Stimulated activated naive CD8-positive, alpha-beta T cell treated with anti-CD3 and anti-CD28 coated beads, Interleukin-15, Interleukin-2, amounts not matched to agents 100 ng/mL and 50 ng/mL, for 24 hours (primary cell): ENCODE measurements around the gene PRDM13.
"Not testable (repeated sequence)": the region's sequence is repeated elsewhere in the genome, so short reads cannot be mapped to it uniquely, and the experiment has no call there.

Source experiments
- H3K27ac Mint-ChIP-seq: one replicate; pipeline ENCODE4 v1.8.0; 2021; ENCODE audit warnings: mild to moderate bottlenecking, mixed read lengths
- H3K27me3 Mint-ChIP-seq: one replicate; pipeline ENCODE4 v1.8.0; 2021; ENCODE audit warnings: mixed read lengths
- H3K36me3 Mint-ChIP-seq: one replicate; pipeline ENCODE4 v1.8.0; 2021; ENCODE audit warnings: low read depth, mixed read lengths
- H3K4me1 Mint-ChIP-seq: one replicate; pipeline ENCODE4 v1.8.0; 2021; ENCODE audit warnings: low read depth, mixed read lengths
- H3K4me3 Mint-ChIP-seq: one replicate; pipeline ENCODE4 v1.8.0; 2021; ENCODE audit warnings: mild to moderate bottlenecking, mixed read lengths
- H3K9me3 Mint-ChIP-seq: one replicate; pipeline ENCODE4 v1.8.0; 2021; ENCODE audit warnings: mixed read lengths

Gene PRDM13

GRCh38 chr6:99641270-99641669, 34.6 kb downstream of the PRDM13 start:
- no peak overlapping the region for H3K4me3 Mint-ChIP-seq
- H3K27ac Mint-ChIP-seq = no peak overlapping the region
- H3K27me3 Mint-ChIP-seq = peaks cover 57% of the 10 kb centered on the region
- no peaks in the 10 kb centered on the region for H3K4me1 Mint-ChIP-seq
- peaks cover 7% of the 10 kb centered on the region for H3K36me3 Mint-ChIP-seq
- H3K9me3 Mint-ChIP-seq = peaks cover 18% of the 10 kb centered on the region

GRCh38 chr6:99645986-99646385, 39.4 kb downstream of the PRDM13 start:
- no peaks in the 10 kb centered on the region for H3K36me3 Mint-ChIP-seq
- H3K4me3 Mint-ChIP-seq = no peak overlapping the region
- H3K4me1 Mint-ChIP-seq = no peaks in the 10 kb centered on the region
- H3K9me3 Mint-ChIP-seq = no peaks in the 10 kb centered on the region
- H3K27ac Mint-ChIP-seq = no peak overlapping the region
- H3K27me3 Mint-ChIP-seq = peaks cover 51% of the 10 kb centered on the region

GRCh38 chr6:99650091-99650571, 43.5 kb downstream of the PRDM13 start:
- H3K36me3 Mint-ChIP-seq, H3K4me3 Mint-ChIP-seq, H3K9me3 Mint-ChIP-seq, H3K4me1 Mint-ChIP-seq, H3K27ac Mint-ChIP-seq: not testable (repeated sequence)
- H3K27me3 Mint-ChIP-seq = peaks cover 26% of the 10 kb centered on the region

- Mint-ChIP-seq H3K36me3 (no peaks in the 10 kb centered on the region), H3K4me3 (no peak overlapping the region), H3K9me3 (no peaks in the 10 kb centered on the region), H3K27me3 (peaks cover 10% of the 10 kb centered on the region), H3K27ac (no peak overlapping the region), H3K4me1 (no peaks in the 10 kb centered on the region)
Measured at GRCh38 chr6:99660206-99660605, 53.6 kb downstream of the PRDM13 start.

- no peaks in the 10 kb centered on the region for H3K9me3 Mint-ChIP-seq
- no peaks in the 10 kb centered on the region for H3K4me1 Mint-ChIP-seq
- no peak overlapping the region for H3K4me3 Mint-ChIP-seq
- H3K27ac Mint-ChIP-seq = no peak overlapping the region
- no peaks in the 10 kb centered on the region for H3K36me3 Mint-ChIP-seq
- H3K27me3 Mint-ChIP-seq = peaks cover 2% of the 10 kb centered on the region
Measured at GRCh38 chr6:99661870-99662269, 55.2 kb downstream of the PRDM13 start.

- H3K27me3 Mint-ChIP-seq = no peaks in the 10 kb centered on the region
- no peaks in the 10 kb centered on the region for H3K4me1 Mint-ChIP-seq
- no peak overlapping the region for H3K27ac Mint-ChIP-seq
- H3K9me3 Mint-ChIP-seq = no peaks in the 10 kb centered on the region
- no peaks in the 10 kb centered on the region for H3K36me3 Mint-ChIP-seq
- no peak overlapping the region for H3K4me3 Mint-ChIP-seq
Measured at GRCh38 chr6:99662616-99663015, 56.0 kb downstream of the PRDM13 start.
